ENCODE results near the gene FRMD4B. TPM values are rescaled to one million over a fixed set of nuclear protein-coding genes. Genes with fewer than 3 reads are reported as not detected.
"Not testable (repeated sequence)": the region's sequence is repeated elsewhere in the genome, so short reads cannot be mapped to it uniquely, and the experiment has no call there.

Gene FRMD4B
- total RNA-seq, 3 donors from 2014 or later (not counting 1 experiment from before 2014, with no cell fraction given): 8.5 to 19.8 (median 9.4) TPM

GRCh38 chr3:69324362-69325025 lies 61.4 kb downstream of the FRMD4B start:
- no peak overlapping the region for H3K27ac ChIP-seq (ENCODE audit: low read length)
- Mint-ChIP-seq H3K4me1 (peaks cover 39 to 43% of the 10 kb centered on the region in 2 donors), H3K36me3 (no peaks in the 10 kb centered on the region), H3K9me3 (no peaks in the 10 kb centered on the region), H3K27me3 (ENCODE audit: low read depth in 2 of 2) (peaks cover 0 to 2% of the 10 kb centered on the region in 2 donors), H3K27ac (peak overlapping the region in 1 of 2 donors; percentile 4), H3K4me3 (no peak overlapping the region)
- ATAC-seq: peak; percentile 48 to 63 (median 61)
- no peaks in the 10 kb centered on the region for H3K9me3 ChIP-seq (ENCODE audit: control insufficient read depth, insufficient read depth, low read length)
- 46% methylated on average over 6 of the region's 7 CpGs for WGBS (ENCODE audit: insufficient coverage)
- peaks cover 7% of the 10 kb centered on the region for H3K4me1 ChIP-seq (ENCODE audit: control insufficient read depth, insufficient read depth, low read length)
- peak; percentile 41 for TF ChIP-seq CTCF (IDR thresholded peaks at IDR 0.05)
- DNase-seq: peak in 1 of 2 donors; percentile 45
- H3K4me3 ChIP-seq (ENCODE audit: low read length): no peak overlapping the region
- H3K36me3 ChIP-seq (ENCODE audit: control insufficient read depth, insufficient read depth, low read length): no peaks in the 10 kb centered on the region
- intact Hi-C loops (cut with micrococcal nuclease): loop anchor here (1.0 kb wide), 1 partner anchor 86 kb away; no protein-coding TSS in a partner anchor
- H3K27me3 ChIP-seq (ENCODE audit: control insufficient read depth, insufficient read depth, low read length): no peaks in the 10 kb centered on the region

GRCh38 chr3:69323941-69324340 lies 61.9 kb downstream of the FRMD4B start:
- Mint-ChIP-seq H3K27me3 (ENCODE audit: low read depth in 2 of 2) (peaks cover 0 to 2% of the 10 kb centered on the region in 2 donors), H3K9me3 (no peaks in the 10 kb centered on the region), H3K36me3 (no peaks in the 10 kb centered on the region), H3K4me3 (no peak overlapping the region), H3K27ac (no peak overlapping the region), H3K4me1 (peaks cover 37 to 41% of the 10 kb centered on the region in 2 donors)
- H3K36me3 ChIP-seq (ENCODE audit: control insufficient read depth, insufficient read depth, low read length): no peaks in the 10 kb centered on the region
- peaks cover 7% of the 10 kb centered on the region for H3K4me1 ChIP-seq (ENCODE audit: control insufficient read depth, insufficient read depth, low read length)
- no CpG with 5 or more reads among the region's 1 CpG for WGBS (ENCODE audit: insufficient coverage)
- no peak for DNase-seq
- no peak for ATAC-seq
- no peaks in the 10 kb centered on the region for H3K9me3 ChIP-seq (ENCODE audit: control insufficient read depth, insufficient read depth, low read length)
- no peak for TF ChIP-seq CTCF (IDR thresholded peaks at IDR 0.05)
- intact Hi-C loops (cut with micrococcal nuclease): loop anchor here (1.0 kb wide), 1 partner anchor 86 kb away; no protein-coding TSS in a partner anchor
- H3K27ac ChIP-seq (ENCODE audit: low read length): no peak overlapping the region
- H3K4me3 ChIP-seq (ENCODE audit: low read length): no peak overlapping the region
- H3K27me3 ChIP-seq (ENCODE audit: control insufficient read depth, insufficient read depth, low read length): no peaks in the 10 kb centered on the region

GRCh38 chr3:69322512-69322911 lies 63.4 kb downstream of the FRMD4B start:
- WGBS (ENCODE audit: insufficient coverage): 91% methylated on average over 4 of the region's 4 CpGs
- DNase-seq; ATAC-seq; H3K4me3 ChIP-seq (ENCODE audit: low read length); H3K27ac Mint-ChIP-seq; H3K4me3 Mint-ChIP-seq; H3K9me3 ChIP-seq (ENCODE audit: control insufficient read depth, insufficient read depth, low read length); H3K9me3 Mint-ChIP-seq; H3K4me1 ChIP-seq (ENCODE audit: control insufficient read depth, insufficient read depth, low read length); H3K27me3 Mint-ChIP-seq (ENCODE audit: low read depth in 2 of 2); H3K36me3 ChIP-seq (ENCODE audit: control insufficient read depth, insufficient read depth, low read length); H3K27ac ChIP-seq (ENCODE audit: low read length); intact Hi-C loops (cut with micrococcal nuclease); H3K36me3 Mint-ChIP-seq; H3K27me3 ChIP-seq (ENCODE audit: control insufficient read depth, insufficient read depth, low read length): not testable (repeated sequence)
- peaks cover 23 to 30% of the 10 kb centered on the region in 2 donors for H3K4me1 Mint-ChIP-seq

- no peak for DNase-seq
- H3K36me3 Mint-ChIP-seq: no peaks in the 10 kb centered on the region
- Histone ChIP-seq H3K4me1 (ENCODE audit: control insufficient read depth, insufficient read depth, low read length) (no peaks in the 10 kb centered on the region), H3K27me3 (ENCODE audit: control insufficient read depth, insufficient read depth, low read length) (no peaks in the 10 kb centered on the region), H3K4me3 (ENCODE audit: low read length) (no peak overlapping the region), H3K9me3 (ENCODE audit: control insufficient read depth, insufficient read depth, low read length) (no peaks in the 10 kb centered on the region), H3K36me3 (ENCODE audit: control insufficient read depth, insufficient read depth, low read length) (no peaks in the 10 kb centered on the region), H3K27ac (ENCODE audit: low read length) (no peak overlapping the region)
- intact Hi-C loops (cut with micrococcal nuclease): no loop called here
- peaks cover 19 to 27% of the 10 kb centered on the region in 2 donors for H3K4me1 Mint-ChIP-seq
- TF ChIP-seq CTCF (IDR thresholded peaks at IDR 0.05): no peak
- H3K27ac Mint-ChIP-seq: no peak overlapping the region
- H3K27me3 Mint-ChIP-seq (ENCODE audit: low read depth in 2 of 2): peaks cover 0 to 2% of the 10 kb centered on the region in 2 donors
- ATAC-seq: no peak
- H3K4me3 Mint-ChIP-seq: no peak overlapping the region
- H3K9me3 Mint-ChIP-seq: no peaks in the 10 kb centered on the region
- WGBS (ENCODE audit: insufficient coverage): 88% methylated on average over 4 of the region's 4 CpGs
Observed at GRCh38 chr3:69322158-69322509, 63.8 kb downstream of the FRMD4B start.

Data from natural killer cell (primary cell).